ENCODE data around the gene PRUNE2.

Gene PRUNE2

DNA sequence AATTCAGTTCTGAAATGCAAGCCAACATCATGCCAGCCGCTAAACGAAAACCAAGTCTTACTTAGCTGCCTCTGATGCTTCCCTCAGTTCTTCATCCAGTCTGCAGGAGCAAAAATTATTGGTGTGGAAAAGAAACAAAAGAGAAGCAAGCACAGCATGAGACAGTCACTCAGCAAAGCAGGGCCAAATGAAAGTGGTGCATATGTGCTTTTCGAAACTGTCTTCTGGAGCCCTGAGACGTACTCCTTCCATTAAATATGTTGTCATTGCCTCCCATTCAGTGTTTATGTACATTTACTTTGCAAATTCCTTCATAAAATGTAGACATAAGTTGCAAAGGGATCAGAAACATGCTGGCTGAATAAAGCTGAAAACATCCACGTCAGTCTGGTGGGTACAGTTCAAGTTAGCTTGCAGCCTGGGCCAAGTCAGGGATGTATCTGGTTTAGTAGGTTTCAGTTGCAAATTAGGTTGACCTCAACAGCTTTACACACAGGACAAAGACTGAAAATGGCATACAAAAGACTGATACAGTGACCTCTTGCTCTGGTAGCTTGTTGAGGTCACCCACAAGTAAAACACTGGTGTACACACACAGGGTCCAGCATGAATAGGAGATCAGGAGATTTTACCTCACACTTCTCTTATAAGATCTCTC lies 281.4 kb downstream of the PRUNE2 start:
- H3K4me2 ChIP-seq (ENCODE audit: insufficient read depth, low read length): no peak overlapping the region

DNA sequence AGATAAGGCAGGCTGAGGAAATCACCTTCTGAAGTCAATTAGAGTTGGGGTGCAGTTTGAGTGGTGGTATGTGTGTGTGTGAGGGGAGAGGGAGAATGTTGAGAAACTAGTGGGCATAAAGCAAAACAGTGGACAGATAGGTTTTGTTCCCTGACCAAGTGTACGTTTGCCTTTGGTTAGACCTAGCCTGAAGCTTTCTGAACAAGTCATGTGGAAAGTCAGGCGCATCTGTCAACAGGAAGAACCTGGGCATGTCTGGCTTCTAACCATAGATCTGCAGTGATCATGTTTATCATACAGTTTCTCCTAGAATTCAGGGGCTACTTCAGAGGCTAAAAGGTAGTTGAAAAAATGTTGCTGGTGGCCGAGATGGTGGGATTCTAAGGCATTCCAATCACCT lies 284.9 kb downstream of the PRUNE2 start:
- ATAC-seq (ENCODE audit: insufficient read depth, low read depth) (no peak), DNase-seq (no peak)
- Histone ChIP-seq H3K9me3 (ENCODE audit: insufficient read depth, low read length, severe bottlenecking) (no peaks in the 10 kb centered on the region), H3K79me2 (ENCODE audit: insufficient read depth, low read length) (no peaks in the 10 kb centered on the region), H4K20me1 (ENCODE audit: insufficient read depth, low read length) (no peaks in the 10 kb centered on the region), H3K4me2 (ENCODE audit: insufficient read depth, low read length) (no peak overlapping the region), H3K4me1 (ENCODE audit: insufficient read depth, low read length) (no peaks in the 10 kb centered on the region), H3K27ac (ENCODE audit: low read length) (no peak overlapping the region), H3K27me3 (ENCODE audit: insufficient read depth, low read length, poor library complexity) (no peaks in the 10 kb centered on the region), H3K36me3 (ENCODE audit: insufficient read depth, low read length) (no peaks in the 10 kb centered on the region), H3K4me3 (ENCODE audit: low read depth in 1 of 2, low read length in 2 of 2) (no peak overlapping the region), H2AFZ (ENCODE audit: low read depth, low read length) (no peak overlapping the region), H3K9ac (ENCODE audit: low read depth, low read length) (no peak overlapping the region)
- TF ChIP-seq, protein P1, sequence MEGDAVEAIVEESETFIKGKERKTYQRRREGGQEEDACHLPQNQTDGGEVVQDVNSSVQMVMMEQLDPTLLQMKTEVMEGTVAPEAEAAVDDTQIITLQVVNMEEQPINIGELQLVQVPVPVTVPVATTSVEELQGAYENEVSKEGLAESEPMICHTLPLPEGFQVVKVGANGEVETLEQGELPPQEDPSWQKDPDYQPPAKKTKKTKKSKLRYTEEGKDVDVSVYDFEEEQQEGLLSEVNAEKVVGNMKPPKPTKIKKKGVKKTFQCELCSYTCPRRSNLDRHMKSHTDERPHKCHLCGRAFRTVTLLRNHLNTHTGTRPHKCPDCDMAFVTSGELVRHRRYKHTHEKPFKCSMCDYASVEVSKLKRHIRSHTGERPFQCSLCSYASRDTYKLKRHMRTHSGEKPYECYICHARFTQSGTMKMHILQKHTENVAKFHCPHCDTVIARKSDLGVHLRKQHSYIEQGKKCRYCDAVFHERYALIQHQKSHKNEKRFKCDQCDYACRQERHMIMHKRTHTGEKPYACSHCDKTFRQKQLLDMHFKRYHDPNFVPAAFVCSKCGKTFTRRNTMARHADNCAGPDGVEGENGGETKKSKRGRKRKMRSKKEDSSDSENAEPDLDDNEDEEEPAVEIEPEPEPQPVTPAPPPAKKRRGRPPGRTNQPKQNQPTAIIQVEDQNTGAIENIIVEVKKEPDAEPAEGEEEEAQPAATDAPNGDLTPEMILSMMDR (IDR thresholded peaks at IDR 0.05; ENCODE audit: borderline replicate concordance, extremely low read depth, low read length, poor library complexity, severe bottlenecking): no peak
- no peak for TF ChIP-seq EZH2 (IDR thresholded peaks at IDR 0.05; ENCODE audit: borderline replicate concordance, low read depth, low read length, severe bottlenecking)

More for the DNA sequence above, 281.4 kb downstream of the PRUNE2 start:
- Histone ChIP-seq H4K20me1 (ENCODE audit: insufficient read depth, low read length) (no peaks in the 10 kb centered on the region), H3K36me3 (ENCODE audit: insufficient read depth, low read length) (no peaks in the 10 kb centered on the region), H3K9me3 (ENCODE audit: insufficient read depth, low read length, severe bottlenecking) (no peaks in the 10 kb centered on the region), H2AFZ (ENCODE audit: low read depth, low read length) (no peak overlapping the region), H3K9ac (ENCODE audit: low read depth, low read length) (no peak overlapping the region), H3K4me1 (ENCODE audit: insufficient read depth, low read length) (peaks cover 5% of the 10 kb centered on the region), H3K27ac (ENCODE audit: low read length) (no peak overlapping the region), H3K79me2 (ENCODE audit: insufficient read depth, low read length) (no peaks in the 10 kb centered on the region), H3K27me3 (ENCODE audit: insufficient read depth, low read length, poor library complexity) (no peaks in the 10 kb centered on the region), H3K4me3 (ENCODE audit: low read depth in 1 of 2, low read length in 2 of 2) (no peak overlapping the region)
- TF ChIP-seq EZH2 (IDR thresholded peaks at IDR 0.05; ENCODE audit: borderline replicate concordance, low read depth, low read length, severe bottlenecking): no peak
- TF ChIP-seq, protein P1 (IDR thresholded peaks at IDR 0.05; ENCODE audit: borderline replicate concordance, extremely low read depth, low read length, poor library complexity, severe bottlenecking): no peak
- ATAC-seq (ENCODE audit: insufficient read depth, low read depth) (no peak), DNase-seq (no peak)

DNA sequence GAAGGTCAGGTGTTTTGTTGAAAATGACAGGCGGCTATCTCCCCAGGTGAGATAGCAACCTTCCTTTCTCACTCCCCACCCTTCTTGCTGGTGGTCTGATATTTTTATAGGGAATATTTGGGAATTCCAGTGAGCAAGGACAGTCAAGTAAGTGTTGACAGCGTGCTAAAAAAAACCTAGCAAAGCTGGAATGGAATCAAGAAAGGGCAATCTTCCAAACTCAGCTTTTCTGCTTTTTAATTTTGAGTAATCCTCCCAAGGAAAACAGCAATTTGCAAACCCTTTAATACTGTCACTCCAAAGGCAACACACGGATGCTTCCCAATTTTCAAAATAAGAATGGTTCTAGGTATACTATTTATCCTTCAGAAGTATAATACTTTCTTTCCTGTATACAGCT lies 285.3 kb downstream of the PRUNE2 start:
- Histone ChIP-seq H3K4me2 (ENCODE audit: insufficient read depth, low read length) (no peak overlapping the region), H3K36me3 (ENCODE audit: insufficient read depth, low read length) (no peaks in the 10 kb centered on the region), H3K9me3 (ENCODE audit: insufficient read depth, low read length, severe bottlenecking) (no peaks in the 10 kb centered on the region), H3K4me1 (ENCODE audit: insufficient read depth, low read length) (no peaks in the 10 kb centered on the region), H3K79me2 (ENCODE audit: insufficient read depth, low read length) (no peaks in the 10 kb centered on the region), H3K4me3 (ENCODE audit: low read depth in 1 of 2, low read length in 2 of 2) (no peak overlapping the region), H2AFZ (ENCODE audit: low read depth, low read length) (no peak overlapping the region), H4K20me1 (ENCODE audit: insufficient read depth, low read length) (no peaks in the 10 kb centered on the region), H3K27ac (ENCODE audit: low read length) (no peak overlapping the region), H3K27me3 (ENCODE audit: insufficient read depth, low read length, poor library complexity) (no peaks in the 10 kb centered on the region), H3K9ac (ENCODE audit: low read depth, low read length) (no peak overlapping the region)
- TF ChIP-seq, protein P1 (IDR thresholded peaks at IDR 0.05; ENCODE audit: borderline replicate concordance, extremely low read depth, low read length, poor library complexity, severe bottlenecking): no peak
- TF ChIP-seq EZH2 (IDR thresholded peaks at IDR 0.05; ENCODE audit: borderline replicate concordance, low read depth, low read length, severe bottlenecking): no peak
- no peak for DNase-seq
- no peak for ATAC-seq (ENCODE audit: insufficient read depth, low read depth)
